ENCODE results near the gene CAMTA1.

GRCh38 chr1:6776895-6777294 is 8.4 kb upstream of the CAMTA1 start:
- TF ChIP-seq CTCF (IDR thresholded peaks at IDR 0.05; ENCODE audit: borderline replicate concordance, extremely low read depth, low read length, poor library complexity, severe bottlenecking) (no peak), EZH2 (IDR thresholded peaks at IDR 0.05; ENCODE audit: borderline replicate concordance, low read depth, low read length, severe bottlenecking) (no peak)

Measured in DND-41 (cell line).